ENCODE measurements around the gene PTX4. TPM values are rescaled to one million over a fixed set of nuclear protein-coding genes. Genes with fewer than 3 reads are reported as not detected.

PTX4 gene
- total and polyA plus RNA-seq, 9 of the 15 experiments (the other 6 are each of a cell fraction or from before 2014, with no cell fraction given) = 0.11 TPM; not detected in 8

DNA sequence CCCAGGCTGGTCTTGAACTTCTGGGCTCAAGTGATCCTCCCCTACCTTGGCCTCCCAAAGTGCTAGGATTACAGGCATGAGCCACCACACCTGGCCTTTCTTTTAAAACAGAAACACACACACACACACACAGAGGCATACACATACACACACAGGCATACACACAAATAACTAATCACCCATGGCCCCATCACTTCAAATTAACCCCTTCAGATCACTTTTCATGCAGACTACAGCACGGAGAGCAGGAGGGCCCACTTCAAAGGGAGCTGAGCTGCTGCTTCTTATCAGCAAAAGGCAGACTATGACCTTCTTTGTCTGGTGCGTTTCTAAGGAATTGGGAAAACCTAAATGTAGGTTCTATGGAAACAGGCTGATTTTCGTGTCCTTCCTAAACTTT lies 15.8 kb downstream of the PTX4 start (continued):
- TF ChIP-seq, protein P1, sequence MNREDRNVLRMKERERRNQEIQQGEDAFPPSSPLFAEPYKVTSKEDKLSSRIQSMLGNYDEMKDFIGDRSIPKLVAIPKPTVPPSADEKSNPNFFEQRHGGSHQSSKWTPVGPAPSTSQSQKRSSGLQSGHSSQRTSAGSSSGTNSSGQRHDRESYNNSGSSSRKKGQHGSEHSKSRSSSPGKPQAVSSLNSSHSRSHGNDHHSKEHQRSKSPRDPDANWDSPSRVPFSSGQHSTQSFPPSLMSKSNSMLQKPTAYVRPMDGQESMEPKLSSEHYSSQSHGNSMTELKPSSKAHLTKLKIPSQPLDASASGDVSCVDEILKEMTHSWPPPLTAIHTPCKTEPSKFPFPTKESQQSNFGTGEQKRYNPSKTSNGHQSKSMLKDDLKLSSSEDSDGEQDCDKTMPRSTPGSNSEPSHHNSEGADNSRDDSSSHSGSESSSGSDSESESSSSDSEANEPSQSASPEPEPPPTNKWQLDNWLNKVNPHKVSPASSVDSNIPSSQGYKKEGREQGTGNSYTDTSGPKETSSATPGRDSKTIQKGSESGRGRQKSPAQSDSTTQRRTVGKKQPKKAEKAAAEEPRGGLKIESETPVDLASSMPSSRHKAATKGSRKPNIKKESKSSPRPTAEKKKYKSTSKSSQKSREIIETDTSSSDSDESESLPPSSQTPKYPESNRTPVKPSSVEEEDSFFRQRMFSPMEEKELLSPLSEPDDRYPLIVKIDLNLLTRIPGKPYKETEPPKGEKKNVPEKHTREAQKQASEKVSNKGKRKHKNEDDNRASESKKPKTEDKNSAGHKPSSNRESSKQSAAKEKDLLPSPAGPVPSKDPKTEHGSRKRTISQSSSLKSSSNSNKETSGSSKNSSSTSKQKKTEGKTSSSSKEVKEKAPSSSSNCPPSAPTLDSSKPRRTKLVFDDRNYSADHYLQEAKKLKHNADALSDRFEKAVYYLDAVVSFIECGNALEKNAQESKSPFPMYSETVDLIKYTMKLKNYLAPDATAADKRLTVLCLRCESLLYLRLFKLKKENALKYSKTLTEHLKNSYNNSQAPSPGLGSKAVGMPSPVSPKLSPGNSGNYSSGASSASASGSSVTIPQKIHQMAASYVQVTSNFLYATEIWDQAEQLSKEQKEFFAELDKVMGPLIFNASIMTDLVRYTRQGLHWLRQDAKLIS (CRISPR knock-in tag; IDR thresholded peaks at IDR 0.05) = no peak
- TF ChIP-seq ZNF239 (CRISPR knock-in tag; IDR thresholded peaks at IDR 0.05) (no peak), SAP30 (IDR thresholded peaks at IDR 0.05; ENCODE audit: borderline replicate concordance, insufficient read depth, low read depth, low read length, poor library complexity, severe bottlenecking) (no peak), TOE1 (IDR thresholded peaks at IDR 0.05; ENCODE audit: borderline replicate concordance) (peak; percentile 35; the same call in 1 of the 2 replicates), TOE1 (CRISPR knock-in tag; IDR thresholded peaks at IDR 0.05; ENCODE audit: borderline replicate concordance, low read depth) (no peak), ASH1L (IDR thresholded peaks at IDR 0.05; ENCODE audit: borderline replicate concordance, low read depth, partially characterized antibody) (no peak), EHMT2 (IDR thresholded peaks at IDR 0.05) (0 out of 2 replicates have a peak, but pooled peaks have one; percentile 37), RAD51 (IDR thresholded peaks at IDR 0.05; ENCODE audit: borderline replicate concordance, low read depth) (no peak), TAF15 (IDR thresholded peaks at IDR 0.05; ENCODE audit: low read depth, low read length) (no peak), BCOR (IDR thresholded peaks at IDR 0.05) (no peak), ZNF644 (tag; IDR thresholded peaks at IDR 0.05; ENCODE audit: low read depth) (no peak), TCF3 (CRISPR knock-in tag; IDR thresholded peaks at IDR 0.05) (peak; percentile 79), HDAC1 (IDR thresholded peaks at IDR 0.05) (peak in 1 of 2 experiments; percentile 77; a peak in 2 of 4 replicates), SREBF1 (IDR thresholded peaks at IDR 0.05; ENCODE audit: borderline replicate concordance, low read depth, low read length) (no peak), NR1H2 (CRISPR knock-in tag; IDR thresholded peaks at IDR 0.05) (no peak), ZNF445 (CRISPR knock-in tag; IDR thresholded peaks at IDR 0.05; ENCODE audit: low read depth) (no peak), HSF4 (CRISPR knock-in tag; IDR thresholded peaks at IDR 0.05; ENCODE audit: borderline replicate concordance) (no peak), CXXC5 (CRISPR knock-in tag; IDR thresholded peaks at IDR 0.05) (0 out of 2 replicates have a peak, but pooled peaks have one; percentile 16), DDX20 (tag; IDR thresholded peaks at IDR 0.05; ENCODE audit: low read depth) (no peak), DMBX1 (CRISPR knock-in tag; IDR thresholded peaks at IDR 0.05; ENCODE audit: borderline replicate concordance) (no peak), HNRNPK (IDR thresholded peaks at IDR 0.05; ENCODE audit: low read depth, low read length, poor library complexity, severe bottlenecking) (no peak), NUFIP1 (IDR thresholded peaks at IDR 0.05; ENCODE audit: partially characterized antibody) (no peak)
- TF ChIP-seq, protein P2, sequence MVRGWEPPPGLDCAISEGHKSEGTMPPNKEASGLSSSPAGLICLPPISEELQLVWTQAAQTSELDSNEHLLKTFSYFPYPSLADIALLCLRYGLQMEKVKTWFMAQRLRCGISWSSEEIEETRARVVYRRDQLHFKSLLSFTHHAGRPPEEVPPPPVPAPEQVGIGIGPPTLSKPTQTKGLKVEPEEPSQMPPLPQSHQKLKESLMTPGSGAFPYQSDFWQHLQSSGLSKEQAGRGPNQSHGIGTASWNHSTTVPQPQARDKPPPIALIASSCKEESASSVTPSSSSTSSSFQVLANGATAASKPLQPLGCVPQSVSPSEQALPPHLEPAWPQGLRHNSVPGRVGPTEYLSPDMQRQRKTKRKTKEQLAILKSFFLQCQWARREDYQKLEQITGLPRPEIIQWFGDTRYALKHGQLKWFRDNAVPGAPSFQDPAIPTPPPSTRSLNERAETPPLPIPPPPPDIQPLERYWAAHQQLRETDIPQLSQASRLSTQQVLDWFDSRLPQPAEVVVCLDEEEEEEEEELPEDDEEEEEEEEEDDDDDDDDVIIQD (CRISPR knock-in tag; IDR thresholded peaks at IDR 0.05) = no peak
- TF ChIP-seq, protein P3, sequence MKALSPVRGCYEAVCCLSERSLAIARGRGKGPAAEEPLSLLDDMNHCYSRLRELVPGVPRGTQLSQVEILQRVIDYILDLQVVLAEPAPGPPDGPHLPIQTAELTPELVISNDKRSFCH (CRISPR knock-in tag; IDR thresholded peaks at IDR 0.05) = no peak
- TF ChIP-seq, protein P3 (tag; IDR thresholded peaks at IDR 0.05) = 0 out of 2 replicates have a peak, but pooled peaks have one; percentile 26
